ENCODE data around the gene UCK1.

UCK1 gene

GRCh38 chr9:131496844-131497405 is 34.1 kb downstream of the UCK1 start:
- DNase-seq (ENCODE audit: low read depth in 2 of 2) = no peak

GRCh38 chr9:131495785-131496184 is 35.3 kb downstream of the UCK1 start:
- DNase-seq (ENCODE audit: low read depth in 2 of 2) = no peak

GRCh38 chr9:131494296-131494870 is 36.7 kb downstream of the UCK1 start:
- no peak for DNase-seq (ENCODE audit: low read depth in 2 of 2)

GRCh38 chr9:131492070-131492469 is 39.0 kb downstream of the UCK1 start:
- no peak for DNase-seq (ENCODE audit: low read depth in 2 of 2)

GRCh38 chr9:131491001-131491710 is 39.9 kb downstream of the UCK1 start:
- no peak for DNase-seq (ENCODE audit: low read depth in 2 of 2)

GRCh38 chr9:131490514-131490913 is 40.5 kb downstream of the UCK1 start:
- no peak for DNase-seq (ENCODE audit: low read depth in 2 of 2)

GRCh38 chr9:131487621-131488031 is 43.4 kb downstream of the UCK1 start:
- no peak for DNase-seq (ENCODE audit: low read depth in 2 of 2)

GRCh38 chr9:131487001-131487400 is 44.1 kb downstream of the UCK1 start:
- DNase-seq (ENCODE audit: low read depth in 2 of 2) = no peak

- no peak for DNase-seq (ENCODE audit: low read depth in 2 of 2)
Observed at GRCh38 chr9:131485728-131486422, 45.2 kb downstream of the UCK1 start.

- no peak for DNase-seq (ENCODE audit: low read depth in 2 of 2)
Observed at GRCh38 chr9:131485206-131485605, 45.9 kb downstream of the UCK1 start.

GRCh38 chr9:131484560-131485185 is 46.4 kb downstream of the UCK1 start:
- DNase-seq (ENCODE audit: low read depth in 2 of 2) = no peak

GRCh38 chr9:131484051-131484445 is 47.0 kb downstream of the UCK1 start:
- no peak for DNase-seq (ENCODE audit: low read depth in 2 of 2)

GRCh38 chr9:131483319-131484050 is 47.6 kb downstream of the UCK1 start:
- DNase-seq (ENCODE audit: low read depth in 2 of 2) = no peak

- DNase-seq (ENCODE audit: low read depth in 2 of 2) = no peak
Observed at GRCh38 chr9:131482343-131483006, 48.6 kb downstream of the UCK1 start.

- DNase-seq (ENCODE audit: low read depth in 2 of 2) = no peak
Observed at GRCh38 chr9:131481441-131482342, 49.4 kb downstream of the UCK1 start.

- no peak for DNase-seq (ENCODE audit: low read depth in 2 of 2)
Observed at GRCh38 chr9:131480258-131480657, 50.8 kb downstream of the UCK1 start.

- DNase-seq (ENCODE audit: low read depth in 2 of 2) = no peak
Observed at GRCh38 chr9:131478911-131479310, 52.2 kb downstream of the UCK1 start.

GRCh38 chr9:131478421-131478868 is 52.6 kb downstream of the UCK1 start:
- peak; percentile 28 to 54 for DNase-seq (ENCODE audit: low read depth in 2 of 2)

- DNase-seq (ENCODE audit: low read depth in 2 of 2) = no peak
Observed at GRCh38 chr9:131477816-131478419, 53.1 kb downstream of the UCK1 start.
